Keratinocyte (primary cell): ENCODE measurements around the gene PTBP2. TPM values are rescaled to one million over a fixed set of nuclear protein-coding genes. Genes with fewer than 3 reads are reported as not detected.

Source experiments
- DNase-seq: peaks from one replicate; pipeline ENCODE4 v3.0.0-alpha.2; 2011; ENCODE audit warnings: low read depth, missing footprints, low spot score
- FAIRE-seq: peaks from 2 replicates; lab custom pipeline; 2011; peaks lifted over from hg19 to GRCh38; lab: Jason Lieb, UNC
- H2AFZ ChIP-seq: 2 replicates; pipeline ENCODE4 v1.6.0; 2012; ENCODE audit warnings: low read length, control low read depth, inconsistent platforms; ENCODE audit not compliant: control insufficient read depth
- H3K27ac ChIP-seq: 2 replicates; pipeline ENCODE4 v1.5.1; 2011; ENCODE audit warnings: low read length; ENCODE audit not compliant: control insufficient read depth, insufficient read depth
- H3K27me3 ChIP-seq: 3 replicates; pipeline ENCODE4 v1.6.0; 2011; ENCODE audit warnings: low read length; ENCODE audit not compliant: control insufficient read depth, insufficient read depth; ENCODE audit errors: extremely low read depth
- H3K36me3 ChIP-seq, 2 experiments: 2 replicates in 1 of 2; 3 replicates in 1 of 2; pipeline ENCODE4 v1.5.1; 2011; ENCODE audit warnings: low read length in 2 of 2, mild to moderate bottlenecking in 1 of 2; ENCODE audit not compliant: control insufficient read depth in 2 of 2, insufficient read depth in 2 of 2; ENCODE audit errors: extremely low read depth in 1 of 2
- H3K4me1 ChIP-seq: 3 replicates; pipeline ENCODE4 v1.5.1; 2011; ENCODE audit warnings: low read length; ENCODE audit not compliant: control insufficient read depth, insufficient read depth; ENCODE audit errors: extremely low read depth
- H3K4me2 ChIP-seq: 3 replicates; pipeline ENCODE4 v1.6.0; 2011; ENCODE audit warnings: low read depth, low read length; ENCODE audit not compliant: control insufficient read depth, insufficient read depth; ENCODE audit errors: extremely low read depth
- H3K4me3 ChIP-seq, 3 experiments: fragments of 200-600 bp in 1 of 3; sonication (generic) in 1 of 3; 2 replicates in 2 of 3; 3 replicates in 1 of 3; pipeline ENCODE4 v1.5.1; 2011 to 2016; ENCODE audit warnings: low read length in 3 of 3, mild to moderate bottlenecking in 3 of 3, control low read depth in 2 of 3, inconsistent platforms in 1 of 3, low read depth in 1 of 3, mixed read lengths in 1 of 3, mixed run types in 1 of 3, moderate library complexity in 1 of 3; ENCODE audit not compliant: control insufficient read depth in 2 of 3, insufficient read depth in 2 of 3; ENCODE audit errors: extremely low read depth in 1 of 3
- H3K79me2 ChIP-seq: 2 replicates; pipeline ENCODE4 v1.6.0; 2012; ENCODE audit warnings: low read length; ENCODE audit not compliant: control insufficient read depth, insufficient read depth
- H3K9ac ChIP-seq: 3 replicates; pipeline ENCODE4 v1.6.0; 2011; ENCODE audit warnings: low read length; ENCODE audit not compliant: control insufficient read depth, insufficient read depth; ENCODE audit errors: extremely low read depth
- H3K9me1 ChIP-seq: 3 replicates; pipeline ENCODE4 v1.6.0; 2011; ENCODE audit warnings: low read length; ENCODE audit not compliant: control insufficient read depth, insufficient read depth; ENCODE audit errors: extremely low read depth
- H3K9me3 ChIP-seq: 2 replicates; pipeline ENCODE4 v1.5.1; 2012; ENCODE audit warnings: low read depth, low read length; ENCODE audit not compliant: control insufficient read depth
- H4K20me1 ChIP-seq: 3 replicates; pipeline ENCODE4 v1.6.0; 2011; ENCODE audit warnings: low read length; ENCODE audit not compliant: control insufficient read depth, insufficient read depth; ENCODE audit errors: extremely low read depth
- CTCF ChIP-seq, 3 experiments: IDR thresholded peaks in 1 of 3; conservative IDR thresholded peaks in 1 of 3; optimal IDR thresholded peaks in 1 of 3; 2 replicates in 2 of 3; 3 replicates in 1 of 3; pipeline versions ENCODE3 to v1.5.1; 2011; ENCODE audit warnings: low read length in 3 of 3, mild to moderate bottlenecking in 3 of 3, moderate library complexity in 2 of 3, control low read depth in 1 of 3, inconsistent platforms in 1 of 3; ENCODE audit not compliant: insufficient read depth in 2 of 3; ENCODE audit errors: extremely low read depth in 1 of 3
- EZH2 ChIP-seq: IDR thresholded peaks from one replicate; pipeline ENCODE4 v1.6.1; 2012; ENCODE audit warnings: inconsistent platforms, mild to moderate bottlenecking, low read length, moderate library complexity
- dilution Hi-C: fragments of 300-500 bp; cut with MboI; formaldehyde crosslinking; loops from one replicate; pipeline ENCODE4 v1.7.0; 2020; ENCODE audit warnings: low sequenced_read_pairs; ENCODE audit not compliant: extremely low pct_ligation_motif_present
- polyA plus RNA-seq, 5 experiments: library from polyadenylated mRNA; depleted of rRNA in 3 of 5; stranded (reverse) in 3 of 5; stranded (forward) in 1 of 5; unstranded in 1 of 5; fragments of >200 nt; gene quantifications; 1 replicate in 1 of 5; 2 replicates in 3 of 5; 3 replicates in 1 of 5; pipeline versions ENCODE4 v1.2.1 to v1.2.3, GENCODE V29; 2011 to 2012; ENCODE audit warnings: missing spikeins in 2 of 5, low read depth in 1 of 5, low replicate concordance in 1 of 5

Gene PTBP2
- polyA plus RNA-seq, 1 donor (not counting 4 experiments of a cell fraction or from before 2014, with no cell fraction given) = 9.5 TPM

GRCh38 chr1:96749618-96750017 lies 28.0 kb downstream of the PTBP2 start:
- peaks cover 3 to 4% of the 10 kb centered on the region in 2 experiments for H3K36me3 ChIP-seq
- peaks cover 61% of the 10 kb centered on the region for H3K79me2 ChIP-seq
- no peak overlapping the region for H3K4me3 ChIP-seq
- H3K9me3 ChIP-seq = no peaks in the 10 kb centered on the region
- peaks cover 4% of the 10 kb centered on the region for H4K20me1 ChIP-seq
- TF ChIP-seq EZH2 (no peak), CTCF (optimal IDR thresholded peaks at IDR 0.05 in 1 of 3, IDR thresholded peaks at IDR 0.05 in 1 of 3, conservative IDR thresholded peaks at IDR 0.05 in 1 of 3; ENCODE audit: extremely low read depth in 1 of 3, insufficient read depth in 2 of 3, low read length in 3 of 3) (no peak)
- DNase-seq (no peak), FAIRE-seq (no peak)
- no peaks in the 10 kb centered on the region for H3K9me1 ChIP-seq
- peaks cover 3% of the 10 kb centered on the region for H3K4me1 ChIP-seq
- no peak overlapping the region for H2AFZ ChIP-seq
- H3K27ac ChIP-seq = no peak overlapping the region
- H3K4me2 ChIP-seq = no peak overlapping the region
- no peak overlapping the region for H3K9ac ChIP-seq
- H3K27me3 ChIP-seq = no peaks in the 10 kb centered on the region
- dilution Hi-C loops = no loop called here

- peaks cover 3% of the 10 kb centered on the region for H3K4me1 ChIP-seq
- H3K4me2 ChIP-seq = no peak overlapping the region
- H4K20me1 ChIP-seq = peaks cover 4% of the 10 kb centered on the region
- no peaks in the 10 kb centered on the region for H3K9me3 ChIP-seq
- no peak for FAIRE-seq
- H3K9me1 ChIP-seq = no peaks in the 10 kb centered on the region
- DNase-seq = no peak
- H2AFZ ChIP-seq = no peak overlapping the region
- dilution Hi-C loops = no loop called here
- peaks cover 4 to 5% of the 10 kb centered on the region in 2 experiments for H3K36me3 ChIP-seq
- H3K79me2 ChIP-seq = peaks cover 34% of the 10 kb centered on the region
- TF ChIP-seq CTCF (optimal IDR thresholded peaks at IDR 0.05 in 1 of 3, IDR thresholded peaks at IDR 0.05 in 1 of 3, conservative IDR thresholded peaks at IDR 0.05 in 1 of 3; ENCODE audit: extremely low read depth in 1 of 3, insufficient read depth in 2 of 3, low read length in 3 of 3) = no peak
- no peak for TF ChIP-seq EZH2
- H3K27me3 ChIP-seq = no peaks in the 10 kb centered on the region
- no peak overlapping the region for H3K9ac ChIP-seq
- H3K27ac ChIP-seq = no peak overlapping the region
- H3K4me3 ChIP-seq = no peak overlapping the region
These were observed 30.8 kb downstream of the PTBP2 start for GRCh38 chr1:96752394-96752793.
